ENCODE measurements around the gene RIC8A.

RIC8A gene

GRCh38 chr11:251550-251949 lies 44.0 kb downstream of the RIC8A start:
- Histone ChIP-seq H2AK5ac (ENCODE audit: low read depth, low read length) (no peak overlapping the region), H3K27ac (replicated peaks; ENCODE audit: low read length) (no peak overlapping the region)
- no peak for DNase-seq (ENCODE audit: low spot score)

GRCh38 chr11:252666-253065 lies 45.2 kb downstream of the RIC8A start:
- no peaks in the 10 kb centered on the region for H3K9me3 ChIP-seq (replicated peaks in 1 of 2; ENCODE audit: control insufficient read depth in 2 of 2, insufficient read depth in 1 of 2, low read depth in 1 of 2, low read length in 2 of 2)
- no peak overlapping the region for H3K4me2 ChIP-seq (ENCODE audit: insufficient read depth, low read length, poor library complexity, severe bottlenecking)
- no peak overlapping the region for H2AFZ ChIP-seq (ENCODE audit: low read length)
- H3K79me1 ChIP-seq (ENCODE audit: low read depth, low read length): no peaks in the 10 kb centered on the region
- no peaks in the 10 kb centered on the region for H3K27me3 ChIP-seq (ENCODE audit: control insufficient read depth in 3 of 3, insufficient read depth in 3 of 3, low read depth in 1 of 3, low read length in 3 of 3)
- no peak overlapping the region for H2AK5ac ChIP-seq (ENCODE audit: low read depth, low read length)
- H3K14ac ChIP-seq (ENCODE audit: low read length): no peak overlapping the region
- H3K36me3 ChIP-seq (replicated peaks in 1 of 2; ENCODE audit: control insufficient read depth in 2 of 2, insufficient read depth in 2 of 2, low read length in 2 of 2): peaks cover 35 to 64% of the 10 kb centered on the region in 2 donors
- H2BK15ac ChIP-seq (ENCODE audit: low read length): no peak overlapping the region
- no peak overlapping the region for H3K4me3 ChIP-seq (ENCODE audit: low read length in 2 of 2)
- no peak overlapping the region for H2BK12ac ChIP-seq (ENCODE audit: low read length)
- H4K8ac ChIP-seq (ENCODE audit: low read depth, low read length): no peak overlapping the region
- no peaks in the 10 kb centered on the region for H3K4me1 ChIP-seq (ENCODE audit: control insufficient read depth in 2 of 2, insufficient read depth in 1 of 2, low read depth in 1 of 2, low read length in 2 of 2)
- no peak overlapping the region for H2BK5ac ChIP-seq (ENCODE audit: low read length)
- no peak overlapping the region for H3K23ac ChIP-seq (ENCODE audit: low read depth, low read length, poor library complexity)
- no CpG with 5 or more reads among the region's 8 CpGs for WGBS, 2 donors (ENCODE audit: extremely low coverage in 2 of 2, insufficient read length in 2 of 2, insufficient replicate concordance in 1 of 2)
- no peak for DNase-seq (ENCODE audit: low spot score)
- no peak overlapping the region for H3K27ac ChIP-seq (replicated peaks; ENCODE audit: low read length)
- no peak overlapping the region for H3K18ac ChIP-seq (ENCODE audit: low read length)
- H3K9ac ChIP-seq (ENCODE audit: low read depth, low read length, poor library complexity): no peak overlapping the region
- H2BK120ac ChIP-seq (ENCODE audit: low read depth, low read length): no peak overlapping the region
- no peak overlapping the region for H3K4ac ChIP-seq (ENCODE audit: low read length)
- no peak overlapping the region for H4K91ac ChIP-seq (ENCODE audit: low read depth, low read length, poor library complexity)

More at GRCh38 chr11:251550-251949, 44.0 kb downstream of the RIC8A start:
- Histone ChIP-seq H3K4ac (ENCODE audit: low read length) (no peak overlapping the region), H3K4me3 (ENCODE audit: low read length in 2 of 2) (no peak overlapping the region), H2BK120ac (ENCODE audit: low read depth, low read length) (no peak overlapping the region), H3K36me3 (replicated peaks in 1 of 2; ENCODE audit: control insufficient read depth in 2 of 2, insufficient read depth in 2 of 2, low read length in 2 of 2) (peaks cover 38 to 74% of the 10 kb centered on the region in 2 donors), H2AFZ (ENCODE audit: low read length) (no peak overlapping the region), H3K9me3 (replicated peaks in 1 of 2; ENCODE audit: control insufficient read depth in 2 of 2, insufficient read depth in 1 of 2, low read depth in 1 of 2, low read length in 2 of 2) (no peaks in the 10 kb centered on the region), H2BK12ac (ENCODE audit: low read length) (no peak overlapping the region), H3K4me2 (ENCODE audit: insufficient read depth, low read length, poor library complexity, severe bottlenecking) (no peak overlapping the region), H4K91ac (ENCODE audit: low read depth, low read length, poor library complexity) (no peak overlapping the region), H3K4me1 (ENCODE audit: control insufficient read depth in 2 of 2, insufficient read depth in 1 of 2, low read depth in 1 of 2, low read length in 2 of 2) (no peaks in the 10 kb centered on the region), H3K27me3 (ENCODE audit: control insufficient read depth in 3 of 3, insufficient read depth in 3 of 3, low read depth in 1 of 3, low read length in 3 of 3) (no peaks in the 10 kb centered on the region), H3K23ac (ENCODE audit: low read depth, low read length, poor library complexity) (no peak overlapping the region), H2BK15ac (ENCODE audit: low read length) (no peak overlapping the region), H3K14ac (ENCODE audit: low read length) (no peak overlapping the region), H3K79me1 (ENCODE audit: low read depth, low read length) (no peaks in the 10 kb centered on the region), H3K9ac (ENCODE audit: low read depth, low read length, poor library complexity) (no peak overlapping the region), H4K8ac (ENCODE audit: low read depth, low read length) (no peak overlapping the region), H3K18ac (ENCODE audit: low read length) (no peak overlapping the region), H2BK5ac (ENCODE audit: low read length) (no peak overlapping the region)
- no CpG with 5 or more reads among the region's 10 CpGs for WGBS, 2 donors (ENCODE audit: extremely low coverage in 2 of 2, insufficient read length in 2 of 2, insufficient replicate concordance in 1 of 2)

GRCh38 chr11:253160-253885 lies 45.8 kb downstream of the RIC8A start:
- H2BK12ac ChIP-seq (ENCODE audit: low read length): no peak overlapping the region
- no peak overlapping the region for H2BK5ac ChIP-seq (ENCODE audit: low read length)
- WGBS, 2 donors (ENCODE audit: extremely low coverage in 2 of 2, insufficient read length in 2 of 2, insufficient replicate concordance in 1 of 2): no CpG with 5 or more reads among the region's 13 CpGs
- no peak for DNase-seq (ENCODE audit: low spot score)
- no peak overlapping the region for H4K8ac ChIP-seq (ENCODE audit: low read depth, low read length)
- no peaks in the 10 kb centered on the region for H3K9me3 ChIP-seq (replicated peaks in 1 of 2; ENCODE audit: control insufficient read depth in 2 of 2, insufficient read depth in 1 of 2, low read depth in 1 of 2, low read length in 2 of 2)
- no peaks in the 10 kb centered on the region for H3K4me1 ChIP-seq (ENCODE audit: control insufficient read depth in 2 of 2, insufficient read depth in 1 of 2, low read depth in 1 of 2, low read length in 2 of 2)
- H3K4me3 ChIP-seq (ENCODE audit: low read length in 2 of 2): no peak overlapping the region
- peaks cover 35 to 57% of the 10 kb centered on the region in 2 donors for H3K36me3 ChIP-seq (replicated peaks in 1 of 2; ENCODE audit: control insufficient read depth in 2 of 2, insufficient read depth in 2 of 2, low read length in 2 of 2)
- no peak overlapping the region for H3K4me2 ChIP-seq (ENCODE audit: insufficient read depth, low read length, poor library complexity, severe bottlenecking)
- no peak overlapping the region for H2AK5ac ChIP-seq (ENCODE audit: low read depth, low read length)
- H3K14ac ChIP-seq (ENCODE audit: low read length): no peak overlapping the region
- H2BK120ac ChIP-seq (ENCODE audit: low read depth, low read length): no peak overlapping the region
- H4K91ac ChIP-seq (ENCODE audit: low read depth, low read length, poor library complexity): no peak overlapping the region
- H2AFZ ChIP-seq (ENCODE audit: low read length): no peak overlapping the region
- no peak overlapping the region for H3K18ac ChIP-seq (ENCODE audit: low read length)
- H3K27me3 ChIP-seq (ENCODE audit: control insufficient read depth in 3 of 3, insufficient read depth in 3 of 3, low read depth in 1 of 3, low read length in 3 of 3): no peaks in the 10 kb centered on the region
- no peak overlapping the region for H3K23ac ChIP-seq (ENCODE audit: low read depth, low read length, poor library complexity)
- H3K27ac ChIP-seq (replicated peaks; ENCODE audit: low read length): no peak overlapping the region
- H2BK15ac ChIP-seq (ENCODE audit: low read length): no peak overlapping the region
- H3K79me1 ChIP-seq (ENCODE audit: low read depth, low read length): no peaks in the 10 kb centered on the region
- no peak overlapping the region for H3K9ac ChIP-seq (ENCODE audit: low read depth, low read length, poor library complexity)
- H3K4ac ChIP-seq (ENCODE audit: low read length): no peak overlapping the region

DNA sequence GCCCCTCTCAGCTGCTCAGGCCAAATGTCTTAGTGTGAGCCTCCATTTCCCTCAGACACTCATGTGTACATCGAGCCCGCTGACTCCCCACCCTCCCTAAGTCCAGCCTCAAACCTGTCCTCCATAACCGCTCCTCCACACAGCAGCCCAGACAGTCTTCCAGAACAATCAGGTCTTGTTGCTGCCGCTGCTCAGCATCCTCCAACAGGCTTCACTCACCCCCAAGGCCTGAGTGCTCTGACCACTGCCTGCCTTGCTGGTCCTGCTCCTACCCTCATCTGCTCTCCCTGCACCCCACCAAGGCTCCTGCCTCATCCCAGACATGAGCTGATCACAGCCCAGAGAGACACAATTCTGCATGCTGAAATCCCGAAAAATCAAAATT lies 46.4 kb downstream of the RIC8A start:
- Histone ChIP-seq H3K4me3 (ENCODE audit: low read length in 2 of 2) (no peak overlapping the region), H3K23ac (ENCODE audit: low read depth, low read length, poor library complexity) (no peak overlapping the region), H4K8ac (ENCODE audit: low read depth, low read length) (no peak overlapping the region), H2BK15ac (ENCODE audit: low read length) (no peak overlapping the region), H3K4ac (ENCODE audit: low read length) (no peak overlapping the region), H2AFZ (ENCODE audit: low read length) (no peak overlapping the region), H2AK5ac (ENCODE audit: low read depth, low read length) (no peak overlapping the region), H2BK5ac (ENCODE audit: low read length) (no peak overlapping the region), H3K79me1 (ENCODE audit: low read depth, low read length) (no peaks in the 10 kb centered on the region), H2BK12ac (ENCODE audit: low read length) (no peak overlapping the region), H3K14ac (ENCODE audit: low read length) (no peak overlapping the region), H3K18ac (ENCODE audit: low read length) (no peak overlapping the region), H3K27me3 (ENCODE audit: control insufficient read depth in 3 of 3, insufficient read depth in 3 of 3, low read depth in 1 of 3, low read length in 3 of 3) (no peaks in the 10 kb centered on the region), H3K9me3 (replicated peaks in 1 of 2; ENCODE audit: control insufficient read depth in 2 of 2, insufficient read depth in 1 of 2, low read depth in 1 of 2, low read length in 2 of 2) (no peaks in the 10 kb centered on the region), H3K4me1 (ENCODE audit: control insufficient read depth in 2 of 2, insufficient read depth in 1 of 2, low read depth in 1 of 2, low read length in 2 of 2) (no peaks in the 10 kb centered on the region), H3K27ac (replicated peaks; ENCODE audit: low read length) (no peak overlapping the region), H3K9ac (ENCODE audit: low read depth, low read length, poor library complexity) (no peak overlapping the region), H4K91ac (ENCODE audit: low read depth, low read length, poor library complexity) (no peak overlapping the region), H2BK120ac (ENCODE audit: low read depth, low read length) (no peak overlapping the region), H3K36me3 (replicated peaks in 1 of 2; ENCODE audit: control insufficient read depth in 2 of 2, insufficient read depth in 2 of 2, low read length in 2 of 2) (peaks cover 31 to 52% of the 10 kb centered on the region in 2 donors), H3K4me2 (ENCODE audit: insufficient read depth, low read length, poor library complexity, severe bottlenecking) (no peak overlapping the region)
- DNase-seq (ENCODE audit: low spot score): no peak
- no CpG with 5 or more reads among the region's 5 CpGs for WGBS, 2 donors (ENCODE audit: extremely low coverage in 2 of 2, insufficient read length in 2 of 2, insufficient replicate concordance in 1 of 2)
